8988T (cell line): ENCODE data around the gene HEXIM1.

Experiments used
- DNase-seq: peaks from one replicate; pipeline ENCODE4 v3.0.0; 2011

The HEXIM1 gene

GRCh38 chr17:45130681-45131615 lies 17.3 kb upstream of the HEXIM1 start:
- no peak for DNase-seq

GRCh38 chr17:45131616-45132319 lies 16.5 kb upstream of the HEXIM1 start:
- DNase-seq, result no peak

- no peak for DNase-seq
Observed at GRCh38 chr17:45132320-45132571, 16.0 kb upstream of the HEXIM1 start, which contains the start of gene PLCD3. TSS of gene PLCD3 (minus strand) at chr17:45132515. CDS start at chr17:45132410, 105 bp downstream.

- peak; percentile 84 for DNase-seq
Observed at GRCh38 chr17:45132572-45133463, 15.5 kb upstream of the HEXIM1 start.

- DNase-seq, result peak; percentile 92
Observed at GRCh38 chr17:45135192-45135977, 12.9 kb upstream of the HEXIM1 start, which contains the start of gene ACBD4. TSS of gene ACBD4 (plus strand) at chr17:45135687. CDS start at chr17:45136145, 458 bp downstream.

- DNase-seq, result no peak
Observed at GRCh38 chr17:45135978-45136791, 12.1 kb upstream of the HEXIM1 start.

- DNase-seq, result no peak
Observed at GRCh38 chr17:45136846-45137560, 11.3 kb upstream of the HEXIM1 start.

GRCh38 chr17:45137561-45138305 lies 10.5 kb upstream of the HEXIM1 start:
- no peak for DNase-seq

- no peak for DNase-seq
Observed at GRCh38 chr17:45138911-45139532, 9.3 kb upstream of the HEXIM1 start.

- no peak for DNase-seq
Observed at GRCh38 chr17:45139533-45139920, 8.7 kb upstream of the HEXIM1 start.

GRCh38 chr17:45143094-45143670 lies 5.1 kb upstream of the HEXIM1 start:
- DNase-seq, result no peak

GRCh38 chr17:45143767-45144198 lies 4.5 kb upstream of the HEXIM1 start:
- DNase-seq, result no peak

GRCh38 chr17:45144199-45145034 lies 3.9 kb upstream of the HEXIM1 start:
- DNase-seq, result no peak

- no peak for DNase-seq
Observed at GRCh38 chr17:45145035-45145389, 3.3 kb upstream of the HEXIM1 start.

- no peak for DNase-seq
Observed at GRCh38 chr17:45146166-45146565, 2.1 kb upstream of the HEXIM1 start.

- DNase-seq, result no peak
Observed at GRCh38 chr17:45146592-45146889, 1.7 kb upstream of the HEXIM1 start.

GRCh38 chr17:45146890-45147580 lies 1.2 kb upstream of the HEXIM1 start:
- DNase-seq, result no peak
